DOHH2 (cell line): ENCODE results near the gene TAF1C.

Experiments
- EZH2phosphoT487 ChIP-seq: fragments of 200-600 bp; sonication (generic); IDR thresholded peaks from 2 replicates; pipeline ENCODE4 v1.6.1; 2017; ENCODE audit warnings: borderline replicate concordance, mild to moderate bottlenecking, antibody characterized with exemption, low read length, moderate library complexity, mixed read lengths
- TF ChIP-seq, protein P1 (sequence below): fragments of 200-600 bp; sonication (generic); IDR thresholded peaks from one replicate; pipeline ENCODE4 v1.5.1; 2014; ENCODE audit warnings: antibody characterized with exemption, mild to moderate bottlenecking, low read depth, low read length; ENCODE audit not compliant: poor library complexity, severe bottlenecking

DNA sequence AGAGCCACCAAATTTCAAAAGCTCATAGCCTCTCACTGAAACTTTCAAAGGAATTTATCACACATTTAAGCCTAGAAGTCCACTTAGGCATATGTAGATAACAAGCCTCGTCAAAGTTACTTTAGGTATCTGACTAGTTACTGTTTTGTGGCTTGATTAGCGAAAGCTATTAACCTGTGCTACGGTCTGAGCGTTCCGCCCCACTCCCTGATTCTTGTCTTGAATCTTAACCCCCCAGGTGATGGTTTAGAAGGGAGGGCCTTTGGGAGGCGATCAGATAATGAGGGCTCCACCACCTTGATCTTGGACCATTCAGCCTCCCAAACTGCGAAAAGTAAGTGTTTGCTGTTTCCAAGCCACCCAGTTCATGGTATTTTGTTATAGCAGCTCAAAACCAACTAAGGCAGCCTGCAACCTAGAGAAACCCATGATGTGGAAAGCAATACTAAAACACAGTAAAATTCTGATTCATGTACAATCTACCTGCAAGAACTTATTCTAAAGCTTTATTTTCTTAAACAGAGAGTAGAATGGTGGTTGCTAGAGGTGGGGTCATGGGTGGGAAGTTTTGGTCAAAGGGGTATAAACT is 49.0 kb downstream of the TAF1C start:
- TF ChIP-seq, protein P1, sequence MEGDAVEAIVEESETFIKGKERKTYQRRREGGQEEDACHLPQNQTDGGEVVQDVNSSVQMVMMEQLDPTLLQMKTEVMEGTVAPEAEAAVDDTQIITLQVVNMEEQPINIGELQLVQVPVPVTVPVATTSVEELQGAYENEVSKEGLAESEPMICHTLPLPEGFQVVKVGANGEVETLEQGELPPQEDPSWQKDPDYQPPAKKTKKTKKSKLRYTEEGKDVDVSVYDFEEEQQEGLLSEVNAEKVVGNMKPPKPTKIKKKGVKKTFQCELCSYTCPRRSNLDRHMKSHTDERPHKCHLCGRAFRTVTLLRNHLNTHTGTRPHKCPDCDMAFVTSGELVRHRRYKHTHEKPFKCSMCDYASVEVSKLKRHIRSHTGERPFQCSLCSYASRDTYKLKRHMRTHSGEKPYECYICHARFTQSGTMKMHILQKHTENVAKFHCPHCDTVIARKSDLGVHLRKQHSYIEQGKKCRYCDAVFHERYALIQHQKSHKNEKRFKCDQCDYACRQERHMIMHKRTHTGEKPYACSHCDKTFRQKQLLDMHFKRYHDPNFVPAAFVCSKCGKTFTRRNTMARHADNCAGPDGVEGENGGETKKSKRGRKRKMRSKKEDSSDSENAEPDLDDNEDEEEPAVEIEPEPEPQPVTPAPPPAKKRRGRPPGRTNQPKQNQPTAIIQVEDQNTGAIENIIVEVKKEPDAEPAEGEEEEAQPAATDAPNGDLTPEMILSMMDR, result no peak
- TF ChIP-seq EZH2phosphoT487, result no peak
